HCT116 (cell line): ENCODE data around the gene ATOH8. TPM values are rescaled to one million over a fixed set of nuclear protein-coding genes. Genes with fewer than 3 reads are reported as not detected.

Experiments used
- ATAC-seq: fragments of 200-7000 bp; cut with Tn5 transposase; 2 replicates; pipeline ENCODE4 v1.9.1; 2020; ENCODE audit warnings: mild to moderate bottlenecking, moderate library complexity
- BruUV-seq: library from RNA; stranded (reverse); fragments of 400-500 nt; replicated peaks from 2 replicates; lab custom pipeline; 2021; lab: Mats Ljungman, UMichigan
- CTCF ChIA-PET: fragments of 300-600 bp; sonication (Branson Sonifier 250); formaldehyde crosslinking; loops from one replicate; lab custom pipeline; 2021; ENCODE audit warnings: antibody characterized with exemption; lab: Charles Lee
- POLR2A ChIA-PET: fragments of 300-600, 350-600 bp; sonication (Branson Sonifier 250); formaldehyde crosslinking; loops from one replicate; lab custom pipeline; 2021; ENCODE audit warnings: antibody characterized with exemption; lab: Charles Lee
- RAD21 ChIA-PET, 2 experiments: fragments of 300-600 bp; sonication (Branson Sonifier 250); formaldehyde crosslinking; loops; one replicate each; lab custom pipeline; 2023; ENCODE audit warnings: low total read pairs in 2 of 2; ENCODE audit not compliant: uncharacterized antibody in 2 of 2, unreplicated experiment in 2 of 2, low non-redundant PET in 1 of 2; lab: Charles Lee
- DNase-seq: peaks from one replicate; pipeline ENCODE4 v3.0.0-alpha.2; 2010; ENCODE audit warnings: low read depth, low spot score
- H2AFZ ChIP-seq: fragments of 200-600 bp; shearing (Covaris generic), sonication (generic); 2 replicates; pipeline ENCODE4 v1.6.1; 2017; ENCODE audit warnings: low read depth, mixed run types, mixed read lengths, antibody characterized with exemption, low read length; ENCODE audit not compliant: poor library complexity, severe bottlenecking
- H3K27ac ChIP-seq: 2 replicates; pipeline ENCODE4 v1.5.1; 2012; ENCODE audit warnings: low read depth, low read length
- H3K27me3 ChIP-seq: fragments of 200-600 bp; sonication (generic); 2 replicates; pipeline ENCODE4 v1.6.1; 2016; ENCODE audit warnings: mixed run types, low read length, mixed read lengths; ENCODE audit not compliant: insufficient read depth
- H3K36me3 ChIP-seq, 2 experiments: fragments of 200-500 bp in 1 of 2; fragments of 200-600 bp in 1 of 2; sonication (Bioruptor generic) in 1 of 2; sonication (generic) in 1 of 2; 2 replicates each; pipeline versions ENCODE4 v1.5.1 to v1.6.1; 2014 to 2016; ENCODE audit warnings: low read length in 2 of 2, inconsistent platforms in 1 of 2, mixed read lengths in 1 of 2, mixed run types in 1 of 2; ENCODE audit not compliant: insufficient read depth in 2 of 2, control insufficient read depth in 1 of 2
- H3K4me1 ChIP-seq, 2 experiments: fragments of 200-600 bp in 1 of 2; sonication (generic) in 1 of 2; 2 replicates each; pipeline versions ENCODE4 v1.5.1 to v1.6.1; 2012 to 2017; ENCODE audit warnings: low read length in 2 of 2, inconsistent platforms in 1 of 2, mild to moderate bottlenecking in 1 of 2, mixed read lengths in 1 of 2, mixed run types in 1 of 2, moderate library complexity in 1 of 2; ENCODE audit not compliant: insufficient read depth in 2 of 2, control insufficient read depth in 1 of 2
- H3K4me2 ChIP-seq: fragments of 200-600 bp; sonication (generic); 2 replicates; pipeline ENCODE4 v1.6.1; 2017; ENCODE audit warnings: mixed run types, low read length, mixed read lengths
- H3K4me3 ChIP-seq, 2 experiments: fragments of 200-600 bp in 1 of 2; sonication (generic) in 1 of 2; replicated peaks in 1 of 2; 2 replicates each; pipeline ENCODE4 v1.5.1; 2011 to 2016; ENCODE audit warnings: low read length in 2 of 2, control low read depth in 1 of 2, low read depth in 1 of 2, mild to moderate bottlenecking in 1 of 2, mixed read lengths in 1 of 2, mixed run types in 1 of 2
- H3K79me2 ChIP-seq: fragments of 200-600 bp; sonication (generic); 2 replicates; pipeline ENCODE4 v1.6.1; 2017; ENCODE audit warnings: mild to moderate bottlenecking, mixed run types, low read length, moderate library complexity, mixed read lengths; ENCODE audit not compliant: insufficient read depth
- H3K9ac ChIP-seq: fragments of 200-600 bp; sonication (generic); 2 replicates; pipeline ENCODE4 v1.6.1; 2016; ENCODE audit warnings: low read length, mixed read lengths
- H3K9me2 ChIP-seq: fragments of 200-600 bp; sonication (generic), shearing (Covaris generic); 2 replicates; pipeline ENCODE4 v1.6.1; 2017; ENCODE audit warnings: mixed run types, mild to moderate bottlenecking, moderate library complexity; ENCODE audit not compliant: insufficient read depth
- H3K9me3 ChIP-seq, 2 experiments: fragments of 200-500 bp in 1 of 2; fragments of 200-600 bp in 1 of 2; sonication (Bioruptor generic) in 1 of 2; sonication (generic) in 1 of 2; 2 replicates each; pipeline ENCODE4 v1.6.1; 2014 to 2017; ENCODE audit warnings: low read length in 2 of 2, mixed read lengths in 2 of 2, inconsistent platforms in 1 of 2, low read depth in 1 of 2, mild to moderate bottlenecking in 1 of 2, mixed run types in 1 of 2, moderate library complexity in 1 of 2; ENCODE audit not compliant: control insufficient read depth in 1 of 2, insufficient read depth in 1 of 2
- H4K20me1 ChIP-seq: fragments of 200-600 bp; sonication (generic), shearing (Covaris generic); 2 replicates; pipeline ENCODE4 v1.6.1; 2017; ENCODE audit warnings: mixed run types, mild to moderate bottlenecking, moderate library complexity; ENCODE audit not compliant: insufficient read depth
- ATF3 ChIP-seq: IDR thresholded peaks from 2 replicates; pipeline ENCODE4 v1.6.1; 2012
- CBX3 ChIP-seq: IDR thresholded peaks from 2 replicates; pipeline ENCODE4 v1.6.1; 2012; ENCODE audit warnings: low read depth
- CEBPB ChIP-seq: IDR thresholded peaks from 2 replicates; pipeline ENCODE4 v1.6.1; 2012; ENCODE audit warnings: low read depth
- CTCF ChIP-seq, 3 experiments: fragments of 200-600 bp in 1 of 3; sonication (generic) in 1 of 3; IDR thresholded peaks in 2 of 3; conservative IDR thresholded peaks in 1 of 3; 2 replicates each; pipeline ENCODE4 v1.5.1; 2012 to 2017; ENCODE audit warnings: low read depth in 2 of 3, low read length in 2 of 3, antibody characterized with exemption in 1 of 3, borderline replicate concordance in 1 of 3, control low read depth in 1 of 3, mild to moderate bottlenecking in 1 of 3, mixed read lengths in 1 of 3, mixed run types in 1 of 3, moderate library complexity in 1 of 3; ENCODE audit not compliant: insufficient read depth in 1 of 3
- EGR1 ChIP-seq: IDR thresholded peaks from 2 replicates; pipeline ENCODE4 v1.6.1; 2012; ENCODE audit warnings: low read depth
- ELF1 ChIP-seq: IDR thresholded peaks from 2 replicates; pipeline ENCODE4 v1.6.1; 2012; ENCODE audit warnings: low read depth, borderline replicate concordance
- EZH2 ChIP-seq: fragments of 200-600 bp; sonication (generic); IDR thresholded peaks from 2 replicates; pipeline ENCODE4 v1.6.1; 2017; ENCODE audit warnings: antibody characterized with exemption, mixed run types
- EZH2phosphoT487 ChIP-seq: fragments of 200-600 bp; IDR thresholded peaks from 2 replicates; pipeline ENCODE4 v1.6.1; 2018; ENCODE audit warnings: antibody characterized with exemption, borderline replicate concordance
- FOSL1 ChIP-seq: IDR thresholded peaks from 2 replicates; pipeline ENCODE4 v1.6.1; 2012; ENCODE audit warnings: low read depth
- JUND ChIP-seq: IDR thresholded peaks from 2 replicates; pipeline ENCODE4 v1.6.1; 2012
- POLR2A ChIP-seq: IDR thresholded peaks from 2 replicates; pipeline ENCODE4 v1.7.0; 2011; ENCODE audit warnings: borderline replicate concordance; ENCODE audit not compliant: insufficient read depth, insufficient read length; ENCODE audit errors: extremely low read depth
- POLR2AphosphoS5 ChIP-seq: IDR thresholded peaks from 2 replicates; pipeline ENCODE4 v1.6.1; 2011; ENCODE audit warnings: mild to moderate bottlenecking, low read depth, low read length, moderate library complexity
- RAD21 ChIP-seq: IDR thresholded peaks from 2 replicates; pipeline ENCODE4 v1.6.1; 2012; ENCODE audit warnings: low read depth, mild to moderate bottlenecking
- SRF ChIP-seq: IDR thresholded peaks from 2 replicates; pipeline ENCODE4 v1.6.1; 2012; ENCODE audit warnings: low read depth
- TCF7L2 ChIP-seq: IDR thresholded peaks from 2 replicates; pipeline ENCODE4 v1.7.0; 2011; ENCODE audit warnings: borderline replicate concordance, inconsistent platforms; ENCODE audit not compliant: insufficient read depth, insufficient read length; ENCODE audit errors: extremely low read depth
- YY1 ChIP-seq: IDR thresholded peaks from 2 replicates; pipeline ENCODE4 v1.6.1; 2011; ENCODE audit warnings: low read length, low read depth, moderate library complexity, mild to moderate bottlenecking; ENCODE audit not compliant: insufficient replicate concordance; ENCODE audit errors: extremely low read depth
- ZFX ChIP-seq: fragments of 450-650 bp; IDR thresholded peaks from 2 replicates; pipeline ENCODE4 v1.6.1; 2017
- intact Hi-C: fragments of 100-400 bp; cut with micrococcal nuclease; formaldehyde crosslinking; loops from 2 replicates; pipeline ENCODE4 v1.10.0; 2022
- total RNA-seq: library from RNA; stranded (reverse); gene quantifications from one replicate; pipeline ENCODE4 v1.2.1, GENCODE V29; 2021; ENCODE audit not compliant: unreplicated experiment

Gene ATOH8
- total RNA-seq, 1 experiment from 2014 or later, result 0.74 TPM

GRCh38 chr2:85748039-85748734, 5.6 kb upstream of the ATOH8 start:
- ChIA-PET CTCF (interaction anchor here (1.1 to 1.2 kb wide), 3 partner anchors 19 to 66 kb away, joined by 4 to 7 read pairs (median 4); no protein-coding TSS in a partner anchor), POLR2A (no interaction called here)
- peaks cover 16 to 24% of the 10 kb centered on the region in 2 experiments for H3K4me1 ChIP-seq

More at GRCh38 chr2:85748039-85748734, 5.6 kb upstream of the ATOH8 start:
- no peak overlapping the region for H3K27ac ChIP-seq
- no peak overlapping the region for H2AFZ ChIP-seq
- RAD21 ChIA-PET, result no interaction called here
- no peak overlapping the region for H3K4me3 ChIP-seq
- no peaks in the 10 kb centered on the region for H4K20me1 ChIP-seq
- intact Hi-C loops, result no loop called here
- no peaks in the 10 kb centered on the region for H3K79me2 ChIP-seq
- no peak overlapping the region for H3K4me2 ChIP-seq
- peaks cover 32% of the 10 kb centered on the region; the same call in 1 of the 2 replicates for H3K27me3 ChIP-seq
- BruUV-seq, result no TSS peak
- no peak overlapping the region for H3K9ac ChIP-seq
- no peaks in the 10 kb centered on the region for H3K9me3 ChIP-seq
- H3K9me2 ChIP-seq, result no peaks in the 10 kb centered on the region
- TF ChIP-seq TCF7L2 (no peak), ELF1 (no peak), POLR2AphosphoS5 (no peak), POLR2A (no peak), CBX3 (no peak), EZH2phosphoT487 (no peak), CEBPB (no peak), ZFX (no peak), SRF (no peak), FOSL1 (no peak), ATF3 (no peak), EGR1 (no peak), EZH2 (no peak), JUND (no peak), RAD21 (no peak), YY1 (no peak), CTCF (IDR thresholded peaks at IDR 0.05 in 2 of 3, conservative IDR thresholded peaks at IDR 0.05 in 1 of 3; ENCODE audit: borderline replicate concordance in 1 of 3, insufficient read depth in 1 of 3, low read depth in 2 of 3, low read length in 2 of 3) (no peak)
- no peaks in the 10 kb centered on the region for H3K36me3 ChIP-seq
- DNase-seq (no peak), ATAC-seq (no peak)
